HEK293 (cell line): ENCODE measurements around the gene PCDHAC2.

Source experiments
- TSHZ1 ChIP-seq: fragments of 450-650 bp; formaldehyde crosslinking; IDR thresholded peaks from 2 replicates; pipeline ENCODE4 v1.5.1; 2016; ENCODE audit warnings: missing biosample characterization, missing genetic modification characterization, borderline replicate concordance
- ZBTB20 ChIP-seq: fragments of 450-650 bp; formaldehyde crosslinking; IDR thresholded peaks from 2 replicates; pipeline ENCODE4 v1.5.1; 2016; ENCODE audit warnings: missing biosample characterization, missing genetic modification characterization
- ZNF274 ChIP-seq, 2 experiments: fragments of 200-500 bp in 1 of 2; fragments of 450-650 bp in 1 of 2; sonication (Bioruptor generic) in 1 of 2; formaldehyde crosslinking in 1 of 2; IDR thresholded peaks; 2 replicates each; pipeline versions ENCODE4 v1.5.1 to v1.6.1; 2014 to 2016; ENCODE audit warnings: borderline replicate concordance in 1 of 2, inconsistent platforms in 1 of 2, low read length in 1 of 2, missing biosample characterization in 1 of 2, missing genetic modification characterization in 1 of 2
- ZNF621 ChIP-seq: fragments of 450-650 bp; formaldehyde crosslinking; IDR thresholded peaks from 2 replicates; pipeline ENCODE4 v1.5.1; 2017; ENCODE audit warnings: missing biosample characterization, missing genetic modification characterization
- ZNF670 ChIP-seq: fragments of 450-650 bp; formaldehyde crosslinking; IDR thresholded peaks from 2 replicates; pipeline ENCODE4 v1.5.1; 2016; ENCODE audit warnings: missing biosample characterization, missing genetic modification characterization, low read depth
- TF ChIP-seq, protein P1 (sequence below): fragments of 450-650 bp; formaldehyde crosslinking; IDR thresholded peaks from 2 replicates; pipeline ENCODE4 v1.5.1; 2016; ENCODE audit warnings: missing biosample characterization, missing genetic modification characterization
- TF ChIP-seq, protein P2 (sequence below): fragments of 450-650 bp; formaldehyde crosslinking; IDR thresholded peaks from 2 replicates; pipeline ENCODE4 v1.5.1; 2016; ENCODE audit warnings: missing biosample characterization, missing genetic modification characterization

DNA sequence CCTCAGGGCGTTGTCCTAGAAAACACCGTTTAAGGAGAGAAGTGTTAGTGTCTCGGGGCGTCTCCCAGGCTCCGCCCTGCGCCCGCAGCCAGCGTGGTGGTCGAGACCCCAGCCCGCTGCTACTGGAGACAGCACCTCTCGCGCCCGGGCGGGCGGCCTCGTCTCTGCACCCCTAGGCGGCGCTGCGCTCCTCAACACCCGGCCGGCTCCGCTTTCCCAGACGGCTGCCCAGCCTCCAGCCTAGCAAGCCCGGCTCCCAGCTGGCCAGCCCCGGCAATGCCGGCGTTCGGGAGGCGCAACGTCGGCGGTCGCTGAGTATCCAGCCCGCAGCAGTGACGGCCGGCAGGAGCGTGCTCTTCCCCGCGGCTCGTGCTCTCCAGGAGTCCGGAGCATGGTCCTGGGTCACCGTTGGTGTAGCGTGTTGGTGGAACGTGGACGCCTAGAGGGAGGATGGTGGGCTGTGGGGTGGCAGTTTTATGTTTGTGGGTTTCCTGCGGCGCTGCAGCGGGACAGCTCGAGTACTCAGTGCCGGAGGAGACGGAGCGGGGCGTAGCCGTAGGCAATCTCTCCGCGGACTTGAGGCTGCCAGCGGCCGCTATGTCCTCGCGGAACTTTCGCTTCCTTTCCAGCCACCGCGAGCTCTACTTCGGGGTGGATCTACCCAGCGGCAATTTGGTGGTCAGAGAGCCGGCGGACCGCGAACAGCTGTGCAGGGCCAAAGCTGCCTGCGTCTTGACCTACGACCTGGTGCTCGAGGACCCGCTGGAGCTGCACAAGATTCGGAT is 39.6 kb upstream of the PCDHAC2 start:
- TF ChIP-seq, protein P1, sequence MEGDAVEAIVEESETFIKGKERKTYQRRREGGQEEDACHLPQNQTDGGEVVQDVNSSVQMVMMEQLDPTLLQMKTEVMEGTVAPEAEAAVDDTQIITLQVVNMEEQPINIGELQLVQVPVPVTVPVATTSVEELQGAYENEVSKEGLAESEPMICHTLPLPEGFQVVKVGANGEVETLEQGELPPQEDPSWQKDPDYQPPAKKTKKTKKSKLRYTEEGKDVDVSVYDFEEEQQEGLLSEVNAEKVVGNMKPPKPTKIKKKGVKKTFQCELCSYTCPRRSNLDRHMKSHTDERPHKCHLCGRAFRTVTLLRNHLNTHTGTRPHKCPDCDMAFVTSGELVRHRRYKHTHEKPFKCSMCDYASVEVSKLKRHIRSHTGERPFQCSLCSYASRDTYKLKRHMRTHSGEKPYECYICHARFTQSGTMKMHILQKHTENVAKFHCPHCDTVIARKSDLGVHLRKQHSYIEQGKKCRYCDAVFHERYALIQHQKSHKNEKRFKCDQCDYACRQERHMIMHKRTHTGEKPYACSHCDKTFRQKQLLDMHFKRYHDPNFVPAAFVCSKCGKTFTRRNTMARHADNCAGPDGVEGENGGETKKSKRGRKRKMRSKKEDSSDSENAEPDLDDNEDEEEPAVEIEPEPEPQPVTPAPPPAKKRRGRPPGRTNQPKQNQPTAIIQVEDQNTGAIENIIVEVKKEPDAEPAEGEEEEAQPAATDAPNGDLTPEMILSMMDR (tag by site-specific recombination) = peak; percentile 75; the same call in 1 of the 2 replicates
- TF ChIP-seq ZNF621 = no peak
- no peak for TF ChIP-seq TSHZ1
- TF ChIP-seq ZBTB20 (tag by site-specific recombination) = peak; percentile 34; the same call in 1 of the 2 replicates
- no peak for TF ChIP-seq ZNF274 (IDR thresholded peaks at IDR 0.05; ENCODE audit: low read length)
- TF ChIP-seq ZNF274 (tag by site-specific recombination; IDR thresholded peaks at IDR 0.05; ENCODE audit: borderline replicate concordance) = no peak
- TF ChIP-seq ZNF670 (tag by site-specific recombination) = no peak
- TF ChIP-seq, protein P2, sequence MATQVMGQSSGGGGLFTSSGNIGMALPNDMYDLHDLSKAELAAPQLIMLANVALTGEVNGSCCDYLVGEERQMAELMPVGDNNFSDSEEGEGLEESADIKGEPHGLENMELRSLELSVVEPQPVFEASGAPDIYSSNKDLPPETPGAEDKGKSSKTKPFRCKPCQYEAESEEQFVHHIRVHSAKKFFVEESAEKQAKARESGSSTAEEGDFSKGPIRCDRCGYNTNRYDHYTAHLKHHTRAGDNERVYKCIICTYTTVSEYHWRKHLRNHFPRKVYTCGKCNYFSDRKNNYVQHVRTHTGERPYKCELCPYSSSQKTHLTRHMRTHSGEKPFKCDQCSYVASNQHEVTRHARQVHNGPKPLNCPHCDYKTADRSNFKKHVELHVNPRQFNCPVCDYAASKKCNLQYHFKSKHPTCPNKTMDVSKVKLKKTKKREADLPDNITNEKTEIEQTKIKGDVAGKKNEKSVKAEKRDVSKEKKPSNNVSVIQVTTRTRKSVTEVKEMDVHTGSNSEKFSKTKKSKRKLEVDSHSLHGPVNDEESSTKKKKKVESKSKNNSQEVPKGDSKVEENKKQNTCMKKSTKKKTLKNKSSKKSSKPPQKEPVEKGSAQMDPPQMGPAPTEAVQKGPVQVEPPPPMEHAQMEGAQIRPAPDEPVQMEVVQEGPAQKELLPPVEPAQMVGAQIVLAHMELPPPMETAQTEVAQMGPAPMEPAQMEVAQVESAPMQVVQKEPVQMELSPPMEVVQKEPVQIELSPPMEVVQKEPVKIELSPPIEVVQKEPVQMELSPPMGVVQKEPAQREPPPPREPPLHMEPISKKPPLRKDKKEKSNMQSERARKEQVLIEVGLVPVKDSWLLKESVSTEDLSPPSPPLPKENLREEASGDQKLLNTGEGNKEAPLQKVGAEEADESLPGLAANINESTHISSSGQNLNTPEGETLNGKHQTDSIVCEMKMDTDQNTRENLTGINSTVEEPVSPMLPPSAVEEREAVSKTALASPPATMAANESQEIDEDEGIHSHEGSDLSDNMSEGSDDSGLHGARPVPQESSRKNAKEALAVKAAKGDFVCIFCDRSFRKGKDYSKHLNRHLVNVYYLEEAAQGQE (tag by site-specific recombination) = 0 out of 2 replicates have a peak, but pooled peaks have one; percentile 22
